Fibroblast of villous mesenchyme (primary cell): ENCODE data around the gene AIF1L. TPM values are rescaled to one million over a fixed set of nuclear protein-coding genes. Genes with fewer than 3 reads are reported as not detected.
"Not testable (repeated sequence)": the region's sequence is repeated elsewhere in the genome, so short reads cannot be mapped to it uniquely, and the experiment has no call there.

Experiments used
- DNase-seq: peaks from one replicate; pipeline ENCODE4 v3.0.0-alpha.2; 2010; ENCODE audit warnings: low read depth
- H3K4me3 ChIP-seq: 2 replicates; pipeline ENCODE4 v1.5.1; 2011; ENCODE audit warnings: low read depth, mild to moderate bottlenecking, low read length
- CTCF ChIP-seq: IDR thresholded peaks from 2 replicates; pipeline ENCODE4 v1.5.1; 2012; ENCODE audit warnings: low read depth, mild to moderate bottlenecking, low read length; ENCODE audit not compliant: insufficient read depth
- total RNA-seq: library from RNA; depleted of rRNA; stranded (reverse); fragments of >200 nt; gene quantifications from 2 replicates; pipeline ENCODE4 v1.2.3, GENCODE V29; 2012

Gene AIF1L
- total RNA-seq, 1 donor, result 0.43 TPM

GRCh38 chr9:131094622-131095021 lies 1.7 kb upstream of the AIF1L start:
- no peak overlapping the region for H3K4me3 ChIP-seq
- DNase-seq, result peak; percentile 74
- no peak for TF ChIP-seq CTCF

- TF ChIP-seq CTCF, result no peak
- peak overlapping the region; percentile 21 for H3K4me3 ChIP-seq
- no peak for DNase-seq
Measured at GRCh38 chr9:131095666-131096268, 564 bp upstream of the AIF1L start.

- TF ChIP-seq CTCF, result no peak
- H3K4me3 ChIP-seq, result no peak overlapping the region
- DNase-seq, result no peak
Measured at GRCh38 chr9:131097126-131097947, 1.0 kb downstream of the AIF1L start.

GRCh38 chr9:131097948-131098278 lies 1.6 kb downstream of the AIF1L start:
- H3K4me3 ChIP-seq, result no peak overlapping the region
- no peak for DNase-seq
- no peak for TF ChIP-seq CTCF

- TF ChIP-seq CTCF, result no peak
- H3K4me3 ChIP-seq, result no peak overlapping the region
- no peak for DNase-seq
Measured at GRCh38 chr9:131098391-131099101, 2.2 kb downstream of the AIF1L start.

GRCh38 chr9:131099102-131099606 lies 2.8 kb downstream of the AIF1L start:
- no peak for DNase-seq
- TF ChIP-seq CTCF, result no peak
- H3K4me3 ChIP-seq, result no peak overlapping the region

- not testable (repeated sequence) for H3K4me3 ChIP-seq, DNase-seq
Measured at GRCh38 chr9:131099845-131100244, 3.5 kb downstream of the AIF1L start.
